GM12878 (cell line): ENCODE measurements around the gene TRPM6. TPM values are rescaled to one million over a fixed set of nuclear protein-coding genes. Genes with fewer than 3 reads are reported as not detected.

ENCODE experiments used
- ATAC-seq: fragments of 200-7000 bp; cut with Tn5 transposase; 3 replicates; pipeline ENCODE4 v1.9.1; 2020; ENCODE audit warnings: mild to moderate bottlenecking, moderate library complexity
- BruUV-seq: library from RNA; stranded (reverse); fragments of 400-500 nt; replicated peaks from 2 replicates; lab custom pipeline; 2021; lab: Mats Ljungman, UMichigan
- CTCF ChIA-PET: fragments of 300-600 bp; sonication (Branson Sonifier 250); formaldehyde crosslinking; extraction: SDS; loops from one replicate; lab custom pipeline; 2021; ENCODE audit warnings: inconsistent platforms; lab: Yijun Ruan, JAX
- POLR2A ChIA-PET: fragments of 350-600 bp; formaldehyde crosslinking; extraction: SDS; loops from one replicate; lab custom pipeline; 2021; ENCODE audit warnings: inconsistent platforms; lab: Charles Lee
- RAD21 ChIA-PET: fragments of 300-600 bp; sonication (Branson Sonifier 250); formaldehyde crosslinking; loops from one replicate; lab custom pipeline; 2023; ENCODE audit warnings: antibody characterized with exemption; ENCODE audit not compliant: unreplicated experiment; lab: Charles Lee
- SMC1A ChIA-PET: fragments of 300-600 bp; sonication (Branson Sonifier 250); formaldehyde crosslinking; loops from one replicate; lab custom pipeline; 2023; ENCODE audit not compliant: unreplicated experiment, uncharacterized antibody; lab: Charles Lee
- DNase-seq: peaks from one replicate; pipeline ENCODE4 v3.0.0-alpha.2; 2011; ENCODE audit warnings: low read depth, low spot score
- FAIRE-seq: peaks from 3 replicates; lab custom pipeline; 2011; peaks lifted over from hg19 to GRCh38; lab: Jason Lieb, UNC
- H2AFZ ChIP-seq: 2 replicates; pipeline ENCODE4 v1.6.0; 2011; ENCODE audit warnings: low read depth, low read length, control low read depth; ENCODE audit not compliant: control insufficient read depth
- H3K27ac ChIP-seq: 2 replicates; pipeline ENCODE4 v1.5.1; 2011; ENCODE audit warnings: control low read depth; ENCODE audit not compliant: control insufficient read depth, insufficient read depth
- H3K27me3 ChIP-seq, 2 experiments: replicated peaks in 1 of 2; 2 replicates each; pipeline versions ENCODE4 v1.6.0 to v1.6.1; 2011; ENCODE audit warnings: low read length in 1 of 2; ENCODE audit not compliant: control insufficient read depth in 2 of 2, insufficient read depth in 2 of 2
- H3K36me3 ChIP-seq, 2 experiments: 2 replicates each; pipeline ENCODE4 v1.5.1; 2011; ENCODE audit warnings: low read length in 1 of 2; ENCODE audit not compliant: control insufficient read depth in 2 of 2, insufficient read depth in 2 of 2
- H3K4me1 ChIP-seq: 2 replicates; pipeline ENCODE4 v1.6.1; 2011; ENCODE audit warnings: mild to moderate bottlenecking, low read length, moderate library complexity, mixed read lengths; ENCODE audit not compliant: control insufficient read depth, insufficient read depth
- H3K4me2 ChIP-seq: 2 replicates; pipeline ENCODE4 v1.6.0; 2011; ENCODE audit warnings: control low read depth; ENCODE audit not compliant: control insufficient read depth, insufficient read depth
- H3K4me3 ChIP-seq: fragments of 200-600 bp; sonication (generic); 2 replicates; pipeline ENCODE4 v1.5.1; 2016
- H3K79me2 ChIP-seq: 2 replicates; pipeline ENCODE4 v1.6.0; 2011; ENCODE audit warnings: low read length; ENCODE audit not compliant: control insufficient read depth, insufficient read depth
- H3K9ac ChIP-seq: 2 replicates; pipeline ENCODE4 v1.8.0; 2011; ENCODE audit warnings: low read length, control low read depth, mixed read lengths; ENCODE audit not compliant: control insufficient read depth, insufficient read depth
- H3K9me3 ChIP-seq: replicated peaks from 3 replicates; pipeline ENCODE4 v1.5.1; 2011; ENCODE audit warnings: mild to moderate bottlenecking, low read length; ENCODE audit not compliant: control insufficient read depth, insufficient read depth
- H4K20me1 ChIP-seq: 2 replicates; pipeline ENCODE4 v1.6.0; 2011; ENCODE audit not compliant: control insufficient read depth, insufficient read depth
- MEF2B ChIP-seq: fragments of 450-650 bp; IDR thresholded peaks from 2 replicates; pipeline ENCODE4 v1.6.1; 2018; ENCODE audit warnings: mild to moderate bottlenecking, moderate library complexity; ENCODE audit not compliant: partially characterized antibody, poor library complexity, severe bottlenecking
- MTA2 ChIP-seq: fragments of 450-650 bp; IDR thresholded peaks from 2 replicates; pipeline ENCODE4 v1.6.1; 2016; ENCODE audit warnings: low read depth, mild to moderate bottlenecking, moderate library complexity
- SIN3A ChIP-seq: IDR thresholded peaks from 2 replicates; pipeline ENCODE4 v1.6.1; 2012; ENCODE audit warnings: low read depth, low read length, improper control_type of control experiment
- SPI1 ChIP-seq: IDR thresholded peaks from 2 replicates; pipeline ENCODE4 v1.6.1; 2011; ENCODE audit warnings: low read depth, mild to moderate bottlenecking, low read length, moderate library complexity, borderline replicate concordance; ENCODE audit not compliant: insufficient read depth
- TARDBP ChIP-seq: IDR thresholded peaks from 2 replicates; pipeline ENCODE4 v1.6.1; 2016; ENCODE audit warnings: borderline replicate concordance
- WGBS: methylation state at CpG from one replicate; pipeline ENCODE4 v1.1.6; 2016; ENCODE audit warnings: low lambda C conversion rate; ENCODE audit not compliant: insufficient replicate concordance, insufficient coverage; ENCODE audit errors: missing lambda C conversion rate; 5-methylcytosine and 5-hydroxymethylcytosine counted together
- in situ Hi-C: fragments of 300-500 bp; cut with MboI; formaldehyde crosslinking; loops from 9 replicates; pipeline ENCODE4 v1.14.3; 2018; ENCODE audit warnings: mixed read lengths
- intact Hi-C: fragments of 100-400 bp; cut with micrococcal nuclease; formaldehyde crosslinking; loops from one replicate; pipeline ENCODE4 v1.14.2; 2022; ENCODE audit not compliant: unreplicated experiment
- polyA plus RNA-seq, 11 experiments: library from polyadenylated mRNA; depleted of rRNA in 4 of 11; unstranded in 6 of 11; stranded (reverse) in 5 of 11; fragments of >200 nt; fragmentation: Nextera tagmentation in 4 of 11; fragmentation: Illumina TruSeq in 1 of 11; extraction: Ambion mirVana in 4 of 11; extraction: Trizol in 1 of 11; gene quantifications; 1 replicate in 1 of 11; 2 replicates in 10 of 11; pipeline versions ENCODE4 v1.2.1 to v1.2.3, GENCODE V29; 2011 to 2016; ENCODE audit warnings: inconsistent platforms in 2 of 11, missing spikeins in 2 of 11, low read depth in 1 of 11
- total RNA-seq, 4 experiments: library from RNA; depleted of rRNA in 3 of 4; stranded (reverse); fragments of >200 nt in 3 of 4; fragmentation: Illumina TruSeq in 1 of 4; extraction: Trizol in 1 of 4; gene quantifications; 2 replicates each; pipeline versions ENCODE4 v1.2.1 to v1.2.3, GENCODE V29; 2013 to 2021
- TF ChIP-seq, protein P1 (sequence below), 3 experiments: IDR thresholded peaks in 2 of 3; conservative IDR thresholded peaks in 1 of 3; 2 replicates each; pipeline ENCODE4 v1.5.1; 2011; ENCODE audit warnings: low read depth in 3 of 3, low read length in 3 of 3, mild to moderate bottlenecking in 3 of 3, control low read depth in 2 of 3, moderate library complexity in 2 of 3, inconsistent platforms in 1 of 3, mixed read lengths in 1 of 3; ENCODE audit not compliant: control insufficient read depth in 2 of 3, insufficient read depth in 1 of 3; ENCODE audit errors: extremely low read depth in 1 of 3
- TF ChIP-seq, protein P2 (sequence below): IDR thresholded peaks from 2 replicates; pipeline ENCODE4 v1.6.1; 2011; ENCODE audit warnings: borderline replicate concordance, low read depth, mild to moderate bottlenecking, moderate library complexity, mixed read lengths, low read length; ENCODE audit not compliant: insufficient read depth; ENCODE audit errors: extremely low read length
- TF ChIP-seq, protein P3 (sequence below): fragments of 450-650 bp; IDR thresholded peaks from 2 replicates; pipeline ENCODE4 v1.6.1; 2016; ENCODE audit warnings: mild to moderate bottlenecking

Gene TRPM6
- total and polyA plus RNA-seq, 10 of the 15 experiments (the other 5 are each of a cell fraction or from before 2014, with no cell fraction given) = under 0.01 to 0.34 (median 0.05) TPM; not detected in 1

DNA sequence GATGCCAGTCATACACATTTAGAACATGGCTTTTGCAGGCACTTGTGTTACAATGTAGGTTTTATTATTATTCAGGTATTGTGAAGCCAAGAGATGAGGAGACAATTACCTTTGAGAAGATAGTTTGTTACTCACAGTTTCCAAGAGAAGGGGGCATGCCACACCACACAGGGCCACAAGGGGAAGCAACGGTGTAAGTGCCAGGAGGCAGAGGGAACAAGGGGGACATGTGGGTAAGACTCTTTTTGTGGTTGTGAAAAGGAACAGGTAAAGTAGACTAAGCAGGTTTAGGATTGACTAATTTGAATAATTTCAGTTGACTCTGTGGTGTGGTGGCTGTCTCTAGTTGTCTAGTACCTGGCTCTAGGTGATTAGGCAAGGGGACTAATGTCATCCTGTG is 191.2 kb downstream of the TRPM6 start:
- Histone ChIP-seq H3K9ac (no peak overlapping the region), H3K4me1 (no peaks in the 10 kb centered on the region), H2AFZ (no peak overlapping the region), H3K79me2 (no peaks in the 10 kb centered on the region), H4K20me1 (no peaks in the 10 kb centered on the region), H3K9me3 (no peaks in the 10 kb centered on the region), H3K4me3 (no peak overlapping the region), H3K27ac (no peak overlapping the region), H3K4me2 (no peak overlapping the region), H3K36me3 (no peaks in the 10 kb centered on the region), H3K27me3 (no peaks in the 10 kb centered on the region; a peak in 1 of 4 replicates)
- SMC1A ChIA-PET = no interaction called here
- CTCF ChIA-PET = no interaction called here
- POLR2A ChIA-PET = no interaction called here
- no peak for FAIRE-seq
- intact Hi-C loops = no loop called here
- ATAC-seq = peak; percentile 58; the same call in 2 of the 3 replicates
- TF ChIP-seq TARDBP (no peak), MEF2B (no peak), SIN3A (no peak), MTA2 (no peak), SPI1 (no peak)
- TF ChIP-seq, protein P1, sequence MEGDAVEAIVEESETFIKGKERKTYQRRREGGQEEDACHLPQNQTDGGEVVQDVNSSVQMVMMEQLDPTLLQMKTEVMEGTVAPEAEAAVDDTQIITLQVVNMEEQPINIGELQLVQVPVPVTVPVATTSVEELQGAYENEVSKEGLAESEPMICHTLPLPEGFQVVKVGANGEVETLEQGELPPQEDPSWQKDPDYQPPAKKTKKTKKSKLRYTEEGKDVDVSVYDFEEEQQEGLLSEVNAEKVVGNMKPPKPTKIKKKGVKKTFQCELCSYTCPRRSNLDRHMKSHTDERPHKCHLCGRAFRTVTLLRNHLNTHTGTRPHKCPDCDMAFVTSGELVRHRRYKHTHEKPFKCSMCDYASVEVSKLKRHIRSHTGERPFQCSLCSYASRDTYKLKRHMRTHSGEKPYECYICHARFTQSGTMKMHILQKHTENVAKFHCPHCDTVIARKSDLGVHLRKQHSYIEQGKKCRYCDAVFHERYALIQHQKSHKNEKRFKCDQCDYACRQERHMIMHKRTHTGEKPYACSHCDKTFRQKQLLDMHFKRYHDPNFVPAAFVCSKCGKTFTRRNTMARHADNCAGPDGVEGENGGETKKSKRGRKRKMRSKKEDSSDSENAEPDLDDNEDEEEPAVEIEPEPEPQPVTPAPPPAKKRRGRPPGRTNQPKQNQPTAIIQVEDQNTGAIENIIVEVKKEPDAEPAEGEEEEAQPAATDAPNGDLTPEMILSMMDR (IDR thresholded peaks at IDR 0.05 in 2 of 3, conservative IDR thresholded peaks at IDR 0.05 in 1 of 3; ENCODE audit: control insufficient read depth in 2 of 3, extremely low read depth in 1 of 3, insufficient read depth in 1 of 3, low read depth in 3 of 3, low read length in 3 of 3) = peak in 2 of 3 experiments; percentile 18 to 21; a peak in 2 of 6 replicates
- TF ChIP-seq, protein P2, sequence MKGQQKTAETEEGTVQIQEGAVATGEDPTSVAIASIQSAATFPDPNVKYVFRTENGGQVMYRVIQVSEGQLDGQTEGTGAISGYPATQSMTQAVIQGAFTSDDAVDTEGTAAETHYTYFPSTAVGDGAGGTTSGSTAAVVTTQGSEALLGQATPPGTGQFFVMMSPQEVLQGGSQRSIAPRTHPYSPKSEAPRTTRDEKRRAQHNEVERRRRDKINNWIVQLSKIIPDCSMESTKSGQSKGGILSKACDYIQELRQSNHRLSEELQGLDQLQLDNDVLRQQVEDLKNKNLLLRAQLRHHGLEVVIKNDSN = no peak
- TF ChIP-seq, protein P3, sequence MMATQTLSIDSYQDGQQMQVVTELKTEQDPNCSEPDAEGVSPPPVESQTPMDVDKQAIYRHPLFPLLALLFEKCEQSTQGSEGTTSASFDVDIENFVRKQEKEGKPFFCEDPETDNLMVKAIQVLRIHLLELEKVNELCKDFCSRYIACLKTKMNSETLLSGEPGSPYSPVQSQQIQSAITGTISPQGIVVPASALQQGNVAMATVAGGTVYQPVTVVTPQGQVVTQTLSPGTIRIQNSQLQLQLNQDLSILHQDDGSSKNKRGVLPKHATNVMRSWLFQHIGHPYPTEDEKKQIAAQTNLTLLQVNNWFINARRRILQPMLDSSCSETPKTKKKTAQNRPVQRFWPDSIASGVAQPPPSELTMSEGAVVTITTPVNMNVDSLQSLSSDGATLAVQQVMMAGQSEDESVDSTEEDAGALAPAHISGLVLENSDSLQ = no peak
- RAD21 ChIA-PET = no interaction called here
- BruUV-seq = no TSS peak
- 0% methylated on average over 1 of the region's 1 CpG for WGBS
- in situ Hi-C loops = no loop called here
- no peak for DNase-seq
